ENCODE data around the gene AQR. TPM values are rescaled to one million over a fixed set of nuclear protein-coding genes. Genes with fewer than 3 reads are reported as not detected.

The AQR gene
- total RNA-seq, 1 experiment from 2014 or later = 54.4 TPM

GRCh38 chr15:34809186-34809585, 160.4 kb downstream of the AQR start:
- H2AK5ac ChIP-seq (ENCODE audit: insufficient read length, low read length) = no peak overlapping the region
- no peak overlapping the region for H2BK5ac ChIP-seq (ENCODE audit: insufficient read length, low read length)
- Mint-ChIP-seq H3K27ac (no peak overlapping the region), H3K36me3 (ENCODE audit: insufficient read depth in 1 of 3, low read depth in 3 of 3) (peaks cover 0 to 10% (median 3%) of the 10 kb centered on the region in 3 experiments; a peak in 4 of 7 replicates), H3K4me3 (no peak overlapping the region), H3K9me3 (peaks cover 8 to 10% of the 10 kb centered on the region in 2 experiments), H3K4me1 (no peaks in the 10 kb centered on the region), H3K27me3 (ENCODE audit: low read depth) (no peaks in the 10 kb centered on the region; the same call in 1 of the 2 replicates)
- H3K27ac ChIP-seq (ENCODE audit: insufficient read length, low read depth, low read length) = no peak overlapping the region
- H3K56ac ChIP-seq (ENCODE audit: insufficient read length, low read depth, low read length) = no peak overlapping the region
- no CpG with 5 or more reads among the region's 3 CpGs for WGBS (ENCODE audit: extremely low coverage, insufficient read length, low lambda C conversion rate)
- no peaks in the 10 kb centered on the region for H3K79me1 ChIP-seq (ENCODE audit: insufficient read depth, low read depth, low read length, poor library complexity, severe bottlenecking)
- no peak overlapping the region for H2BK15ac ChIP-seq (ENCODE audit: low read depth, low read length)
- H3T11ph ChIP-seq (ENCODE audit: low read length) = no peak overlapping the region
- no peaks in the 10 kb centered on the region for H3K27me3 ChIP-seq (ENCODE audit: insufficient read depth, low read length)
- H4K5ac ChIP-seq (ENCODE audit: insufficient read length, low read depth, low read length) = no peak overlapping the region
- H3K4ac ChIP-seq (ENCODE audit: low read depth, low read length) = no peak overlapping the region
- H3K79me2 ChIP-seq (ENCODE audit: insufficient read depth, low read length) = no peaks in the 10 kb centered on the region
- H2BK120ac ChIP-seq (ENCODE audit: low read depth, low read length, poor library complexity, severe bottlenecking) = no peak overlapping the region
- H3K4me2 ChIP-seq (ENCODE audit: insufficient read depth, insufficient read length, low read length) = no peak overlapping the region
- H3K23ac ChIP-seq (ENCODE audit: insufficient read length, low read depth, low read length) = no peak overlapping the region
- H4K91ac ChIP-seq (ENCODE audit: insufficient read length, low read depth, low read length) = no peak overlapping the region
- no peak overlapping the region for H3K9ac ChIP-seq (ENCODE audit: extremely low read depth, insufficient read length, low read length)
- no peak for DNase-seq
- no peaks in the 10 kb centered on the region for H4K20me1 ChIP-seq (ENCODE audit: control insufficient read depth, insufficient read depth, insufficient read length)
- H4K8ac ChIP-seq (replicated peaks; ENCODE audit: insufficient read length, low read depth, low read length) = no peak overlapping the region
- TF ChIP-seq CTCF (conservative IDR thresholded peaks at IDR 0.05) = no peak
- H3K23me2 ChIP-seq (ENCODE audit: insufficient read length, low read depth, low read length, poor library complexity, severe bottlenecking) = peaks cover 2% of the 10 kb centered on the region
- no peaks in the 10 kb centered on the region for H3K9me3 ChIP-seq (ENCODE audit: control insufficient read depth, low read depth, low read length)
- H3K14ac ChIP-seq (ENCODE audit: insufficient read depth, low read length) = no peak overlapping the region
- H3K18ac ChIP-seq (ENCODE audit: insufficient read length, low read depth, low read length) = no peak overlapping the region
- no peak overlapping the region for H2BK20ac ChIP-seq (ENCODE audit: low read depth, low read length, poor library complexity, severe bottlenecking)
- H2AFZ ChIP-seq (ENCODE audit: low read length) = no peak overlapping the region
- no peaks in the 10 kb centered on the region for H3K4me1 ChIP-seq (ENCODE audit: insufficient read depth, low read length)
- no peak overlapping the region for H2BK12ac ChIP-seq (ENCODE audit: insufficient read length, low read depth, low read length)
